Uterus (tissue), 4 donors: ENCODE results near the gene CHMP5. TPM values are rescaled to one million over a fixed set of nuclear protein-coding genes. Genes with fewer than 3 reads are reported as not detected.

Experiments used
- DNase-seq, 2 donors: peaks; one replicate each; pipeline ENCODE4 v3.0.0-alpha.2; 2019 to 2020
- H3K27ac ChIP-seq, 2 donors: fragments of 200-600 bp; sonication (generic); 1 replicate in 1 of 2; 2 replicates in 1 of 2; pipeline ENCODE4 v1.5.1; 2016 to 2018
- H3K27me3 ChIP-seq, 2 donors: fragments of 200-600 bp; sonication (generic); one replicate each; pipeline ENCODE4 v1.5.1; 2018 to 2019; ENCODE audit warnings: control low read depth in 1 of 2
- H3K36me3 ChIP-seq, 2 donors: fragments of 200-600 bp; sonication (generic); one replicate each; pipeline ENCODE4 v1.5.1; 2019; ENCODE audit warnings: control low read depth in 1 of 2
- H3K4me1 ChIP-seq, 2 donors: fragments of 200-600 bp; sonication (generic); one replicate each; pipeline ENCODE4 v1.5.1; 2018 to 2019; ENCODE audit warnings: control low read depth in 1 of 2
- H3K4me3 ChIP-seq, 2 donors: fragments of 200-600 bp; sonication (generic); 1 replicate in 1 of 2; 2 replicates in 1 of 2; pipeline ENCODE4 v1.5.1; 2018 to 2019; ENCODE audit warnings: mild to moderate bottlenecking in 1 of 2
- H3K9me3 ChIP-seq, 2 donors: fragments of 200-600 bp; sonication (generic); one replicate each; pipeline ENCODE4 v1.5.1; 2019; ENCODE audit warnings: control low read depth in 1 of 2
- POLR2A ChIP-seq, 2 donors: fragments of 450-650 bp; IDR thresholded peaks; one replicate each; pipeline ENCODE4 v1.6.1; 2016; ENCODE audit warnings: antibody characterized with exemption in 2 of 2, mild to moderate bottlenecking in 1 of 2, moderate library complexity in 1 of 2
- intact Hi-C: fragments of 100-400 bp; cut with DNase I; formaldehyde crosslinking; loops from one replicate; pipeline ENCODE4 v1.15.1; 2023; ENCODE audit warnings: low total_unique reads
- total RNA-seq, 4 donors: library from RNA; depleted of rRNA in 3 of 4; stranded (reverse); fragments of >200 nt in 3 of 4; gene quantifications; one replicate each; pipeline versions ENCODE4 v1.1.0 to v1.2.4, GENCODE V29; 2014 to 2023
- TF ChIP-seq, protein P1 (sequence below), 4 experiments: fragments of 200-600 bp in 2 of 4; fragments of 450-650 bp in 2 of 4; sonication (generic) in 2 of 4; IDR thresholded peaks; one replicate each; pipeline ENCODE4 v1.5.1; 2016 to 2019; ENCODE audit warnings: antibody characterized with exemption in 4 of 4, mild to moderate bottlenecking in 2 of 4, moderate library complexity in 1 of 4
- donor health status: DM: yes; HTN: yes; CAD: no.

The CHMP5 gene
- total RNA-seq, 4 donors from 2014 or later: 53.5 to 91.7 (median 61.7) TPM

DNA sequence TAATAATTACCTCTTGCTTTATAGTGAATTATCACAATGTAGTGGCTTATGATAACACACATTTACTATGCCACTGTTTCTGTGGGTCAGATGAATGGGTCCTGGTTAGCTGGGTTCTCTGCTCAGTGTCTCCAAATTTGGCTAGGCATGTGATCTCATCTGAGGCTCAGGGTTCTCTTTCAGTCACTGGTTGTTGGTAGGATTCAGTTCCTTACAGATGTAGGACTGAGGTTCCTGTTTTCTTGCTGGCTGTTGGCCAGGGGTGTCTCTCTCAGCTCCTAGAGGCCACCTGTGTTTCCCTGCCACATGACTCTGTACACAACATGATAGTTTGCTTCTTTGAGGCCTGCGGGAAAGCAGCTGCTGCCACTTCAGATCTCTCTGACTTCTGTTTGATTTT lies 32.6 kb downstream of the CHMP5 start:
- no peak for DNase-seq
- no peaks in the 10 kb centered on the region for H3K36me3 ChIP-seq

DNA sequence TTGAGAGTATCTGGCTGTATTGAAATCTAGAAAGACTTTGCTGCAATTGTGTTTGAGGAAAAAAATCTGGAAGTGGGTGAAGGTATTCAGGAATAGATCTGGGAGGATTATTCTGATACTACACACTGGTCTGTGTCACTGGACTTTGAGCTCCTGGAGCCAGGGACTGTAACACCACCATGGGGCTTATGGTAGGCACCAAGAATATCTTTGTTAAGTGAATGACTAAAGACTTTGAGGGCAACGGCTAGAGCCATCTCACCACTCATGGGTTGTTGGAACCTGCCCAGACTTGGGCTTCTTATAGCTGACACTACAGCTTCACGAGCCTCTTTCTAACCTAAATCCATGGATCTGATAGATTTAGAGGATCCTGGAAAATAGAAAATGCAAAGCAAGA lies 35.7 kb downstream of the CHMP5 start:
- TF ChIP-seq, protein P1, sequence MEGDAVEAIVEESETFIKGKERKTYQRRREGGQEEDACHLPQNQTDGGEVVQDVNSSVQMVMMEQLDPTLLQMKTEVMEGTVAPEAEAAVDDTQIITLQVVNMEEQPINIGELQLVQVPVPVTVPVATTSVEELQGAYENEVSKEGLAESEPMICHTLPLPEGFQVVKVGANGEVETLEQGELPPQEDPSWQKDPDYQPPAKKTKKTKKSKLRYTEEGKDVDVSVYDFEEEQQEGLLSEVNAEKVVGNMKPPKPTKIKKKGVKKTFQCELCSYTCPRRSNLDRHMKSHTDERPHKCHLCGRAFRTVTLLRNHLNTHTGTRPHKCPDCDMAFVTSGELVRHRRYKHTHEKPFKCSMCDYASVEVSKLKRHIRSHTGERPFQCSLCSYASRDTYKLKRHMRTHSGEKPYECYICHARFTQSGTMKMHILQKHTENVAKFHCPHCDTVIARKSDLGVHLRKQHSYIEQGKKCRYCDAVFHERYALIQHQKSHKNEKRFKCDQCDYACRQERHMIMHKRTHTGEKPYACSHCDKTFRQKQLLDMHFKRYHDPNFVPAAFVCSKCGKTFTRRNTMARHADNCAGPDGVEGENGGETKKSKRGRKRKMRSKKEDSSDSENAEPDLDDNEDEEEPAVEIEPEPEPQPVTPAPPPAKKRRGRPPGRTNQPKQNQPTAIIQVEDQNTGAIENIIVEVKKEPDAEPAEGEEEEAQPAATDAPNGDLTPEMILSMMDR (IDR thresholded peaks at IDR 0.05): no peak
- Histone ChIP-seq H3K27ac (no peak overlapping the region), H3K27me3 (no peaks in the 10 kb centered on the region), H3K36me3 (no peaks in the 10 kb centered on the region), H3K4me1 (peaks cover under 1 to 5% of the 10 kb centered on the region in 2 donors), H3K4me3 (no peak overlapping the region), H3K9me3 (no peaks in the 10 kb centered on the region)
- intact Hi-C loops: no loop called here
- no peak for DNase-seq

More for the DNA sequence above, 32.6 kb downstream of the CHMP5 start:
- intact Hi-C loops: no loop called here
- no peaks in the 10 kb centered on the region for H3K9me3 ChIP-seq
- H3K27me3 ChIP-seq: no peaks in the 10 kb centered on the region
- no peak overlapping the region for H3K27ac ChIP-seq
- no peak overlapping the region for H3K4me3 ChIP-seq
- H3K4me1 ChIP-seq: peaks cover 6 to 11% of the 10 kb centered on the region in 2 donors
- no peak for TF ChIP-seq POLR2A (IDR thresholded peaks at IDR 0.05)
- TF ChIP-seq, protein P1 (IDR thresholded peaks at IDR 0.05): no peak

DNA sequence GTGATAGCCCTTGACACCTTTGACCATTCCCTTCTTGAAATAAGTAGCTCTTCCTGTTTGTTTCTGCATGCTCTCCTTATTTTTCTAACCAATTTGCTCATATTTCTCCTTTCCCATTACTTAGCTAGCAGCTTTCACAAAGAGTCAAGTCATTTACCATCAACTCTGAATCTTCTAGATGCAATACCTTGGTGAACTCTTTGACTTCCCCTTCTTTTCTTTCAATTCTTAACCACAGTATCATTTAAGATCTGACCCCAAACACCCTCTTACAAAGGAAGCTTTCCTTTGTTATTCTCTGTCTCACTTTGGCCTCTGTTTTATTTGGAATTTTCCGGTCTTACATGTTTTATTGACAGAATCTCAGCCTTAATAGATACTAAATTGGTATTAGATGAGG lies 39.5 kb downstream of the CHMP5 start:
- intact Hi-C loops: no loop called here
- H3K27ac ChIP-seq: no peak overlapping the region

DNA sequence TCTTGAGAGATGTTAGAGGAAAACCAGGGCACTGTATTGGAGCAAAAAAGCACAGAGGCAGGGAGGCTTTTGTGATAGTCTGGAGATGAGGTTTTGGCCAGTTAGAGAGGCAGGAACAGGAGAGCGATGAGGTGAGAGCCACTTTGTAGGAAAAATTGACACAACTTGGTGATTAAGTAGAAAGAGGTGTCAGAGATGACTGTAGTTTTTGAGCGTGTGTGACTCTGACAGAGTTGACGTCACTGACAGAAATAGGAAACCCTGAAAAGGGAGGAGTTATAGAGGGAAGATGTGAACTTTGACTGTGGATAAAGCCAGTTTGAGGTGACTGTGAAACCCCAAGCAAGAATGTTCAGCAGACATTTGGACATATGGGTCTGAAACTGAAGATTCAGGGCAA lies 41.2 kb downstream of the CHMP5 start:
- no peak for DNase-seq
- Histone ChIP-seq H3K4me1 (no peaks in the 10 kb centered on the region), H3K27ac (no peak overlapping the region), H3K36me3 (no peaks in the 10 kb centered on the region), H3K27me3 (no peaks in the 10 kb centered on the region), H3K9me3 (no peaks in the 10 kb centered on the region), H3K4me3 (no peak overlapping the region)
- intact Hi-C loops: no loop called here
- no peak for TF ChIP-seq POLR2A (IDR thresholded peaks at IDR 0.05)
- TF ChIP-seq, protein P1 (IDR thresholded peaks at IDR 0.05): no peak

More for the DNA sequence above, 39.5 kb downstream of the CHMP5 start:
- H3K4me1 ChIP-seq: no peaks in the 10 kb centered on the region
- no peaks in the 10 kb centered on the region for H3K36me3 ChIP-seq
- no peak for DNase-seq
- H3K4me3 ChIP-seq: no peak overlapping the region
- H3K9me3 ChIP-seq: no peaks in the 10 kb centered on the region
- TF ChIP-seq POLR2A (IDR thresholded peaks at IDR 0.05): no peak
- H3K27me3 ChIP-seq: no peaks in the 10 kb centered on the region

DNA sequence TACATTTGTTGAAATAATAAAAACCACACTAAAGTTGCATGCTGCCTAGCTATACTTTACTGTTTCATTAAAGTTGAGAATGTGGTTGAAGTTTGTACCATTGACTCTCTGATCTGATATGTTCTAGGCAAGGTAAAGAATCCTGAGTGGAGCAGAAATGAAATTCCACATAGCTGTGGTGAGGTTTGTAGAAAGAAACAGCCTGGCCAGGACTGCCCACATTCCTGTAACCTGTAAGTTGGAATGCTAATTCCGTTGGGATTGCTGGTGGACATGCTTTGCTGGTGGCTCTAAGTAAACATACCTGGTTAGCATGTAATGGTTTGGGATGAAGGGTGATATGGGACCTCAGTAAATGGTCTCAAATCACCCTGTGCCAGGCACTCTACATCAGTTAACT lies 42.2 kb downstream of the CHMP5 start:
- intact Hi-C loops: no loop called here
- Histone ChIP-seq H3K4me3 (no peak overlapping the region), H3K9me3 (no peaks in the 10 kb centered on the region), H3K27me3 (no peaks in the 10 kb centered on the region), H3K27ac (no peak overlapping the region), H3K36me3 (no peaks in the 10 kb centered on the region), H3K4me1 (no peaks in the 10 kb centered on the region)
- TF ChIP-seq POLR2A (IDR thresholded peaks at IDR 0.05): no peak
- TF ChIP-seq, protein P1 (IDR thresholded peaks at IDR 0.05): no peak
- DNase-seq: no peak

DNA sequence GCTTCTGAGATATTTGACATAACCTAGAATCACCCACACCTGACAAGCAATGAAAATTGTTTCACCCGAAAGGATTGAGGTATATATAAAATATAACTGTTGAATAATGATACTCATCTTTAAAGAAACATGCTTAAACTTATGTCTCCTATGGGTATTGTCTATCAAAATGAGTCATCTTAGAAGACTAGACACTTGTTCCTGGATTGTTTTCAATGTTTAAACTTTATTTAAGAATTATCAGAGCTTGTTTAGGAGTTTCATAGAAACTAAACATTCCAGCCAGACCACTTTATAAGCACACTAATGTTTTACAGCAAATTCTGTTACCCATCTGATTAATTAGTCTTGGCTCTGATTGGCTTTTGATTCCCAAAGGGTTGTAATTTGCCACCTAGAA lies 45.1 kb downstream of the CHMP5 start:
- H3K27me3 ChIP-seq: no peaks in the 10 kb centered on the region
- intact Hi-C loops: no loop called here
- no peaks in the 10 kb centered on the region for H3K9me3 ChIP-seq
- H3K4me1 ChIP-seq: no peaks in the 10 kb centered on the region
- H3K27ac ChIP-seq: no peak overlapping the region
- no peak for TF ChIP-seq POLR2A (IDR thresholded peaks at IDR 0.05)
- TF ChIP-seq, protein P1 (IDR thresholded peaks at IDR 0.05): no peak
- H3K36me3 ChIP-seq: no peaks in the 10 kb centered on the region
- DNase-seq: no peak
- H3K4me3 ChIP-seq: no peak overlapping the region
